Kidney (tissue), 14 donors: ENCODE results near the gene LRBA. TPM values are rescaled to one million over a fixed set of nuclear protein-coding genes. Genes with fewer than 3 reads are reported as not detected.

ENCODE experiments used
- DNase-seq, 5 donors: peaks; one replicate each; pipeline ENCODE4 v3.0.0-alpha.2; 2013 to 2020
- FAIRE-seq: peaks from 2 replicates; lab custom pipeline; 2012; peaks lifted over from hg19 to GRCh38; lab: Jason Lieb, UNC
- H3K27ac ChIP-seq, 2 donors: one replicate each; pipeline ENCODE4 v1.7.0; 2013; ENCODE audit warnings: low read depth in 2 of 2, low read length in 2 of 2, inconsistent platforms in 1 of 2
- H3K27me3 ChIP-seq: one replicate; pipeline ENCODE4 v1.7.1; 2013; ENCODE audit warnings: low read length, inconsistent platforms; ENCODE audit not compliant: control insufficient read depth, insufficient read depth
- H3K36me3 ChIP-seq, 3 donors: one replicate each; pipeline versions ENCODE4 v1.7.0 to v1.7.1; 2013; ENCODE audit warnings: low read length in 3 of 3, control low read depth in 1 of 3, inconsistent platforms in 1 of 3; ENCODE audit not compliant: insufficient read depth in 3 of 3, control insufficient read depth in 2 of 3
- H3K4me1 ChIP-seq, 3 donors: one replicate each; pipeline versions ENCODE4 v1.7.0 to v1.7.1; 2013; ENCODE audit warnings: low read length in 3 of 3, inconsistent platforms in 1 of 3, low read depth in 1 of 3; ENCODE audit not compliant: control insufficient read depth in 2 of 3, insufficient read depth in 2 of 3
- H3K4me3 ChIP-seq, 3 donors: one replicate each; pipeline versions ENCODE4 v1.7.0 to v1.8.1; 2013; ENCODE audit warnings: low read length in 3 of 3, control low read depth in 1 of 3, inconsistent platforms in 1 of 3
- H3K9ac ChIP-seq, 3 donors: one replicate each; pipeline versions ENCODE4 v1.7.0 to v1.7.1; 2013; ENCODE audit warnings: low read length in 3 of 3, control low read depth in 1 of 3, inconsistent platforms in 1 of 3
- H3K9me3 ChIP-seq, 3 donors: one replicate each; pipeline versions ENCODE4 v1.7.0 to v1.7.1; 2013; ENCODE audit warnings: low read length in 3 of 3, control low read depth in 1 of 3, inconsistent platforms in 1 of 3; ENCODE audit not compliant: control insufficient read depth in 2 of 3, insufficient read depth in 1 of 3
- CTCF ChIP-seq: IDR thresholded peaks from 3 replicates; pipeline ENCODE4 v1.5.1; 2012; ENCODE audit warnings: mild to moderate bottlenecking, moderate library complexity, borderline replicate concordance; ENCODE audit not compliant: insufficient read depth; ENCODE audit errors: extremely low read depth
- intact Hi-C: fragments of 100-400 bp; cut with DNase I; formaldehyde crosslinking; loops from one replicate; pipeline ENCODE4 v1.11.1; 2022
- polyA plus RNA-seq: library from polyadenylated mRNA; stranded (reverse); fragments of 350-450 nt; fragmentation: Illumina TruSeq; extraction: RNeasy Lipid Tissue Mini Kit (QIAGEN cat#74804); gene quantifications from one replicate; pipeline ENCODE4 v1.2.3, GENCODE V29; 2014; ENCODE audit warnings: low read depth, low replicate concordance; ENCODE audit not compliant: insufficient read depth
- total RNA-seq: library from RNA; stranded (reverse); fragmentation: NEBNext Ultra II Directional; extraction: Animal tissue kit (Norgen Biotek cat#: 25700); gene quantifications from one replicate; pipeline ENCODE4 v1.2.1, GENCODE V29; 2021
- donor health status: control.
- donor health status: control.
- donor health status: control.
- donor health status: control.
- donor health status: control.
- donor health status: DM: yes; HTN: yes; CAD: no.
- donor health status: Normal renal cell carcinoma (clear cell type).

Gene LRBA
- total and polyA plus RNA-seq, 2 donors from 2014 or later: 20.3 to 76.7 TPM

GRCh38 chr4:150624055-150624454 lies 391.0 kb downstream of the LRBA start:
- Histone ChIP-seq H3K4me1 (no peaks in the 10 kb centered on the region), H3K36me3 (no peaks in the 10 kb centered on the region), H3K27ac (no peak overlapping the region), H3K9me3 (no peaks in the 10 kb centered on the region), H3K27me3 (no peaks in the 10 kb centered on the region), H3K4me3 (no peak overlapping the region), H3K9ac (no peak overlapping the region)
- intact Hi-C loops: no loop called here
- FAIRE-seq (no peak), DNase-seq (no peak)
- TF ChIP-seq CTCF: no peak

- no peak overlapping the region for H3K4me3 ChIP-seq
- no peak overlapping the region for H3K9ac ChIP-seq
- H3K27me3 ChIP-seq: no peaks in the 10 kb centered on the region
- no peak overlapping the region for H3K27ac ChIP-seq
- FAIRE-seq: no peak
- no peaks in the 10 kb centered on the region for H3K9me3 ChIP-seq
- H3K4me1 ChIP-seq: no peaks in the 10 kb centered on the region
- no peak for TF ChIP-seq CTCF
- intact Hi-C loops: no loop called here
- H3K36me3 ChIP-seq: no peaks in the 10 kb centered on the region
- DNase-seq: no peak
These were observed 396.0 kb downstream of the LRBA start for GRCh38 chr4:150619042-150619441.

- no peak overlapping the region for H3K9ac ChIP-seq
- DNase-seq (no peak), FAIRE-seq (no peak)
- no peak overlapping the region for H3K4me3 ChIP-seq
- H3K36me3 ChIP-seq: no peaks in the 10 kb centered on the region
- H3K27me3 ChIP-seq: no peaks in the 10 kb centered on the region
- intact Hi-C loops: no loop called here
- no peak for TF ChIP-seq CTCF
- H3K9me3 ChIP-seq: no peaks in the 10 kb centered on the region
- no peak overlapping the region for H3K27ac ChIP-seq
- H3K4me1 ChIP-seq: no peaks in the 10 kb centered on the region
These were observed 406.0 kb downstream of the LRBA start for GRCh38 chr4:150609131-150609530.

- TF ChIP-seq CTCF: no peak
- no peak overlapping the region for H3K27ac ChIP-seq
- FAIRE-seq (no peak), DNase-seq (no peak)
- intact Hi-C loops: no loop called here
- H3K36me3 ChIP-seq: no peaks in the 10 kb centered on the region
- no peaks in the 10 kb centered on the region for H3K4me1 ChIP-seq
- H3K9me3 ChIP-seq: no peaks in the 10 kb centered on the region
- no peak overlapping the region for H3K4me3 ChIP-seq
- H3K9ac ChIP-seq: no peak overlapping the region
- H3K27me3 ChIP-seq: no peaks in the 10 kb centered on the region
These were observed 414.2 kb downstream of the LRBA start for GRCh38 chr4:150600812-150601445.
